Fibroblast of lung (primary cell): ENCODE results near the gene APBB3. TPM values are rescaled to one million over a fixed set of nuclear protein-coding genes. Genes with fewer than 3 reads are reported as not detected.

Experiments
- DNase-seq, 2 donors: peaks; one replicate each; pipeline versions ENCODE4 v3.0.0 to v3.0.0-alpha.2; 2010; ENCODE audit warnings: low read depth in 2 of 2
- H2AFZ ChIP-seq: 2 replicates; pipeline ENCODE4 v1.5.1; 2012; ENCODE audit warnings: low read length, control low read depth, inconsistent platforms
- H3K27ac ChIP-seq: 2 replicates; pipeline ENCODE4 v1.5.1; 2011; ENCODE audit warnings: low read length, control low read depth; ENCODE audit not compliant: insufficient read depth
- H3K27me3 ChIP-seq: 2 replicates; pipeline ENCODE4 v1.5.1; 2011; ENCODE audit warnings: mild to moderate bottlenecking, low read length; ENCODE audit not compliant: control insufficient read depth, insufficient read depth
- H3K36me3 ChIP-seq: 2 replicates; pipeline ENCODE4 v1.5.1; 2011; ENCODE audit warnings: low read length; ENCODE audit not compliant: control insufficient read depth, insufficient read depth
- H3K4me1 ChIP-seq: 2 replicates; pipeline ENCODE4 v1.5.1; 2011; ENCODE audit warnings: low read length; ENCODE audit not compliant: control insufficient read depth, insufficient read depth; ENCODE audit errors: extremely low read depth
- H3K4me2 ChIP-seq: 2 replicates; pipeline ENCODE4 v1.5.1; 2011; ENCODE audit warnings: low read length, control low read depth; ENCODE audit not compliant: insufficient read depth; ENCODE audit errors: extremely low read depth
- H3K4me3 ChIP-seq, 4 experiments: fragments of 200-600 bp in 1 of 4; sonication (generic) in 1 of 4; replicated peaks in 1 of 4; 2 replicates each; pipeline ENCODE4 v1.5.1; 2011 to 2016; ENCODE audit warnings: low read length in 4 of 4, low read depth in 3 of 4, mild to moderate bottlenecking in 3 of 4, control low read depth in 2 of 4, inconsistent platforms in 1 of 4, mixed read lengths in 1 of 4; ENCODE audit not compliant: insufficient read depth in 1 of 4; ENCODE audit errors: control extremely low read depth in 1 of 4
- H3K79me2 ChIP-seq: 2 replicates; pipeline ENCODE4 v1.5.1; 2012; ENCODE audit warnings: mild to moderate bottlenecking, low read length, inconsistent platforms; ENCODE audit not compliant: control insufficient read depth, insufficient read depth
- H3K9ac ChIP-seq: 2 replicates; pipeline ENCODE4 v1.5.1; 2011; ENCODE audit warnings: mild to moderate bottlenecking, low read length, control low read depth; ENCODE audit not compliant: insufficient read depth
- H3K9me3 ChIP-seq: 2 replicates; pipeline ENCODE4 v1.5.1; 2012; ENCODE audit warnings: low read depth, low read length; ENCODE audit not compliant: control insufficient read depth, insufficient read depth
- H4K20me1 ChIP-seq: 2 replicates; pipeline ENCODE4 v1.5.1; 2011; ENCODE audit warnings: low read length; ENCODE audit not compliant: control insufficient read depth, insufficient read depth; ENCODE audit errors: extremely low read depth
- EZH2 ChIP-seq: IDR thresholded peaks from 2 replicates; pipeline ENCODE4 v1.5.1; 2012; ENCODE audit warnings: low read length, control low read depth, mild to moderate bottlenecking; ENCODE audit errors: missing control alignments
- polyA plus RNA-seq, 2 donors: library from polyadenylated mRNA; depleted of rRNA in 1 of 2; stranded (reverse) in 1 of 2; unstranded in 1 of 2; fragments of >200 nt; gene quantifications; 2 replicates each; pipeline ENCODE4 v1.2.1, GENCODE V29; 2011 to 2012; ENCODE audit warnings: missing spikeins in 1 of 2
- total RNA-seq: library from RNA; depleted of rRNA; stranded (reverse); fragments of >200 nt; gene quantifications from 2 replicates; pipeline ENCODE4 v1.2.1, GENCODE V29; 2014
- TF ChIP-seq, protein P1 (sequence below), 2 donors: IDR thresholded peaks in 1 of 2; conservative IDR thresholded peaks in 1 of 2; 1 replicate in 1 of 2; 2 replicates in 1 of 2; pipeline ENCODE4 v1.5.1; 2011 to 2012; ENCODE audit warnings: low read length in 2 of 2, control low read depth in 1 of 2, inconsistent platforms in 1 of 2, low read depth in 1 of 2, mild to moderate bottlenecking in 1 of 2

APBB3 gene
- total and polyA plus RNA-seq, 2 donors (not counting 1 experiment from before 2014, with no cell fraction given), result 11.7 to 19.8 TPM

DNA sequence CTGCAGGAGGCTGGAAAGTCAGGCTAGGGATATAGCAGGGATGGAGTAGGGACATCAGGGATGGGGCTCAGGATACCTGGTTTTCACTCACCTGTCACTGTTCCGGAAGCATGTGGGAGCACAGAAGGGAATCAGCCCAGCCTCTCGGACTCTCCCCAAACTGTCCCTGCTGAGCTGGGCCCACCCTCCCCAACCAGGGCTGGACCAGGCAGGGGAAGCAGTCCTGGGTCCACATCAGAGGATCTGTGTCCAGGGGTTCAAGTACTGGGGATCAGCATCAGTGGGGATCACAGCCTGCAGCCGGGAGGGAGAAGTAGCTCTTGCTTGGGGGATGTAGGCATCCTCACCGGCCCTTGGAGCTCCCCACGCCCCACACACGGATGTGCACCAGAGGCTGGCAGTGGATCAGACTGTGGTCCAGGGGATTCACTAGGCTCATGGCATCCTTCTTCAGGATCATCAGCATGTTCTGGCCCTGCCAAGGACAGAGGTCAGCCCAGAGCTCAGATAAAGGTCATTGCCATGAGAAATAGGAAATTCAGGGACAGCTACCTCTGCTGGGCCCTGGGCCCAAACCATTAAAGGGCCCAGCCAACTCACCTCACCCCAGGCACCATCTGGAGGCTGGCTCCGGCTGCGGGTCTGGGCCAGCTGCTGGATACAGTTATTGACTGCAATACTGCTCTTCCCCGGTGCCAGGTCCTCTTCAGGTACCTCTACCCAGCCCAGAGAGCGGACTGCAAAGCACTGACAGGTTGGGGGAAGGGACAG is 2.5 kb downstream of the APBB3 start:
- Histone ChIP-seq H3K9me3 (no peaks in the 10 kb centered on the region), H3K36me3 (peaks cover 6% of the 10 kb centered on the region), H3K79me2 (peaks cover 23% of the 10 kb centered on the region), H2AFZ (no peak overlapping the region), H3K27ac (no peak overlapping the region), H3K4me3 (no peak overlapping the region), H3K27me3 (no peaks in the 10 kb centered on the region), H4K20me1 (no peaks in the 10 kb centered on the region), H3K9ac (no peak overlapping the region), H3K4me1 (peaks cover 9% of the 10 kb centered on the region), H3K4me2 (no peak overlapping the region)
- no peak for DNase-seq
- no peak for TF ChIP-seq EZH2
- TF ChIP-seq, protein P1, sequence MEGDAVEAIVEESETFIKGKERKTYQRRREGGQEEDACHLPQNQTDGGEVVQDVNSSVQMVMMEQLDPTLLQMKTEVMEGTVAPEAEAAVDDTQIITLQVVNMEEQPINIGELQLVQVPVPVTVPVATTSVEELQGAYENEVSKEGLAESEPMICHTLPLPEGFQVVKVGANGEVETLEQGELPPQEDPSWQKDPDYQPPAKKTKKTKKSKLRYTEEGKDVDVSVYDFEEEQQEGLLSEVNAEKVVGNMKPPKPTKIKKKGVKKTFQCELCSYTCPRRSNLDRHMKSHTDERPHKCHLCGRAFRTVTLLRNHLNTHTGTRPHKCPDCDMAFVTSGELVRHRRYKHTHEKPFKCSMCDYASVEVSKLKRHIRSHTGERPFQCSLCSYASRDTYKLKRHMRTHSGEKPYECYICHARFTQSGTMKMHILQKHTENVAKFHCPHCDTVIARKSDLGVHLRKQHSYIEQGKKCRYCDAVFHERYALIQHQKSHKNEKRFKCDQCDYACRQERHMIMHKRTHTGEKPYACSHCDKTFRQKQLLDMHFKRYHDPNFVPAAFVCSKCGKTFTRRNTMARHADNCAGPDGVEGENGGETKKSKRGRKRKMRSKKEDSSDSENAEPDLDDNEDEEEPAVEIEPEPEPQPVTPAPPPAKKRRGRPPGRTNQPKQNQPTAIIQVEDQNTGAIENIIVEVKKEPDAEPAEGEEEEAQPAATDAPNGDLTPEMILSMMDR (conservative IDR thresholded peaks at IDR 0.05 in 1 of 2, IDR thresholded peaks at IDR 0.05 in 1 of 2; ENCODE audit: low read depth in 1 of 2, low read length in 2 of 2), result no peak

DNA sequence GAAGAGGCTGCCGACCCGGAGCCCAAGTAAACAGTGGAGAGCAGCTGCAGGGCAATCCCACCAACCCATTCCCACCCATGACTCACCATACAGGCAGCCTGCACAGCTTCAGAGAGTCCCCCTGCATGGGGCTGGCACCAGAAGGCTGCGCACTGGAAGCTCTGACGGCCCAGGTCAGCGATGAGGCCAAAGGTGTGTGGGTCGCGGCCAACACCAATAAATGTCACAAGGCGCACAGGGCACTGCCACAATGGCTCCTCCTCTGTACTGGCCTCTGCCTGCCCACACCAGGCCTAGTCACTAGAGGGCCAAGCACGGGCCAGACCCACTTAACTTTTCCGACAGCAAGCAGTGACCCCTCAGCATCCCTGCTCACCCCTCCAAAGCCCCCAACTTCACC is 4.2 kb downstream of the APBB3 start:
- DNase-seq, result no peak
- Histone ChIP-seq H3K27me3 (no peaks in the 10 kb centered on the region), H3K4me3 (no peak overlapping the region), H2AFZ (no peak overlapping the region), H4K20me1 (no peaks in the 10 kb centered on the region), H3K9ac (no peak overlapping the region), H3K36me3 (no peaks in the 10 kb centered on the region), H3K27ac (no peak overlapping the region), H3K79me2 (peaks cover 21% of the 10 kb centered on the region), H3K4me1 (peaks cover 3% of the 10 kb centered on the region), H3K4me2 (no peak overlapping the region), H3K9me3 (no peaks in the 10 kb centered on the region)
- TF ChIP-seq, protein P1 (conservative IDR thresholded peaks at IDR 0.05 in 1 of 2, IDR thresholded peaks at IDR 0.05 in 1 of 2; ENCODE audit: low read depth in 1 of 2, low read length in 2 of 2), result no peak
- TF ChIP-seq EZH2, result no peak

DNA sequence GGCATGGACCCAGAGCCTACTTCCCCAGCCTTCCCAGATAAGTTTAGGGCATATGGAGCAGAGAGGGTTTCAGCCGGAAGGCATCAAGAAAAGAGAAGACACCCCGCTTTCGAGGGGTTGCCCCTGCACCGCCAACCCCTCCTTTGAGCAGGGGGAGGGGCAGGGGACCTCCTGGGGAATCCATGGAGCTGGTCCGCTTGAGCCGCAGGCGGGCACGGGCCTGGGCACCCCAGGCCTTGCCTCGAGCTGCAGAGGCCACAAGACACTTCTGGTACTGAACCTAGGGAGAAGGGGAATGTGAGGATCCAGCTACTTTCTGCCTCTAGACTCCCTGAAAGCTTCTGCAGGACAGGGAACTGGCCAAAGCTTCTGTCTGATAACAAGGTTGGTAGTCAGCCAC is 5.9 kb downstream of the APBB3 start:
- no peak for DNase-seq
- Histone ChIP-seq H3K79me2 (peaks cover 28% of the 10 kb centered on the region), H3K4me1 (peaks cover 2% of the 10 kb centered on the region), H4K20me1 (no peaks in the 10 kb centered on the region), H3K36me3 (no peaks in the 10 kb centered on the region), H2AFZ (no peak overlapping the region), H3K27me3 (no peaks in the 10 kb centered on the region), H3K4me2 (no peak overlapping the region), H3K27ac (no peak overlapping the region), H3K9ac (no peak overlapping the region), H3K9me3 (no peaks in the 10 kb centered on the region), H3K4me3 (no peak overlapping the region)
- TF ChIP-seq, protein P1 (conservative IDR thresholded peaks at IDR 0.05 in 1 of 2, IDR thresholded peaks at IDR 0.05 in 1 of 2; ENCODE audit: low read depth in 1 of 2, low read length in 2 of 2), result no peak
- TF ChIP-seq EZH2, result no peak
